ENCODE results near the gene ERCC6.

The ERCC6 gene

DNA sequence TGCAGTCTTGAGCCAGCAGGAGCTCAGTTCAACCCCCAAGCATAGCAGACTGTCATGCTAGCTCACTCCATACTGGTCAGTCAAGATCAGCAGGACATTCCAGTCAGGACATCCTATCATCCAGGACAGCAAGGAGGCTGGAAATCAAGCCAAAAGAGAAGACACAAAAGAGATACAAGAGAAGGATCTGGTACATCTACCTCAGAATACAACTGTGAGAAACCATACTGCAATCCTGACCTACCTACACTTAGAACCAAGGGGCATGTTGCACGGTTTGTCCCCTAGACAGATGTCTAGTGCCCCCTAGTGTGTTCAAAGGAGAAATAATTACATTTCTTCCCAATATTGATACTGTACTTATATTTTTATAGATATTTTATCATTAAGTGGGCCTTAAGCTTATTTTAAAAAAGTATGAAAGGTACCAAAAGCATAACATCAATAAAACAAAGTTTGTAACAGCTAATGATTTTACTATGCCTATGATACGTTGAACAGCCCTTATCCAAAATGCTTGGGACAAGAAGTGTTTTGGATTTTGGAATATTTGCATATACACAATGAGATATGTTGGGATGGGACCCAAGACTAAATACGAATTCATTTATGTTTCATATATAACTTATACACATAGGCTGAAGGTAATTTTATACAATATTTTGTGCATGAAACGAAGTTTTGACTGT, 26.7 kb downstream of the ERCC6 start:
- peak; percentile 45 for DNase-seq (ENCODE audit: low spot score)

DNA sequence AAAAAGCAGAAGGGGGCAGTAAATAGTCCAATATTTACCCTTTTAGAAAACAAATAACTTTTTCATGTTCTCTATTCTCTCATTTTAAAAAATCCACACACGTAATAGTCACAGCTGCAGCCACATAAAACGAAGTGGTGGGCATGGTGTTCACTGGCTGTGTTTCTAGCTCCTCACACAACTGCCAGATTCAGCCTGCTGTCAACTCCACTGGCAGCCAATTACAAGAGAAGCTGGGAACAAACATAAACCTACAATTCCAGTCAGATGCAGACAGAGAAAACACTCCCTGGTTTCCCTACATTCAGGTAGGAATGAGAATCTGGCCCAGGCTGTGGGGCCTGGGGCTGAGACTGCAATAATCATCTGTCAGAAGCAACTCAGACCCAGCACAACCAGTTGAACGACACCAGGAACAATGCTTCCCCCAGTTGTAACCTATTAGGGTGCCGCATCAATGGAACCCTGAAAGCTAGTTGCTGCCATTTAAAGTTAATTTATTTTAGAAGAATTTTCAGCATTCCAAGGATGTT, 29.1 kb downstream of the ERCC6 start:
- no peak for DNase-seq (ENCODE audit: low spot score)

DNA sequence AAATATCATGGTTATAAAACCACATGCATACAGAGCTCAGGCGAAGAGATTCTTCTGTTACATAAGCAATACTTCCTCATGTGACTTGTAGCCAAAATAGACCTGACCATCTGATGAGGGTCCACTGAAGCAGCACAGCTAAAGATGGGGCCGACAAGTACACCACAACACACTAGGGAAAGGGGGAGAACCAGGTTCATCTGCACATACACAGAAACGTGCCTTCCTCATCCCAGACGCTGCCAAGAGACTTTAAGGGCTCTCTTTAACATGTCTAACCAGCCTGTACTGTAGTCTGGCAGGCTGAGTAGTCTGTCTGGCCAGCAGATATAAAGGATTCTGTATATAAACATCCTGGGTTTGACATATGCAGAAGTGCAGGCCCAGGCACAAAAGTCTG, 30.3 kb downstream of the ERCC6 start:
- no peak for DNase-seq (ENCODE audit: low spot score)

DNA sequence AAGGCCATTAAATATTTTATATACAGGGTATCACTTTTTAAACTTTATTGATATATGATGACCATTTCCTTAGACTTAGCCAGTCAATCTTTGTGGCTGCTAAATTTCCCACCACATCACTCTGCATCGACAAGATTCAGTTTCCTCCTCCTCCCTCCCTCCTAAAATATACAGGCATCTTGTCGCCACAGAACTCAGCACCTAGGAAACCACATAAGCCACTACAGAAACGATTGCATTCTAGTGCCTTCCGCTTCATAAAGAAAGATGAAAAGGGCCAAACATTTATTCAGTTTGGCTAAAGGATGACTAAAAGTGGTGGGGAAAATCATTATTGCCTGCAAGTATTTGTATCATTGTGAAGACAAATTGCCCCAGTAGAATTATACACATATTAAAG, 30.7 kb downstream of the ERCC6 start:
- DNase-seq (ENCODE audit: low spot score): no peak

DNA sequence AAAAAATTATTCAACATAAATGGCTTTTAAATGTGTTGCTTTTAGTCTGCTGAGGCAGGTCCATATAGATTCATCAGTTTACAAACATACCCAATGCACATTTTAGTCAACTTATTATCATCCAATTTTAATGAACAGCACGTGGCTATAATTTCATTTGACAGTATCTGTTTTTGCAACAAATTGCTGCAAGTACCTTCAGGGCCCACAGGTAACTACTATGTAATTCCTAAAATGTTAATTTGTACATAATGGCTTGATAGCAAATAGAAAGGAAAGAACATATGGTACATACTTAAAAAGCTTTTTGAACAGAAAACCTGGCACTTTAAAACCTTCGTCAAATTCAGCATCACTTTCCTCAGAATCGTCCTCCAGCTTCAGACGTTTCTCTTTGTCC, 33.3 kb downstream of the ERCC6 start:
- no peak for DNase-seq (ENCODE audit: low spot score)

DNA sequence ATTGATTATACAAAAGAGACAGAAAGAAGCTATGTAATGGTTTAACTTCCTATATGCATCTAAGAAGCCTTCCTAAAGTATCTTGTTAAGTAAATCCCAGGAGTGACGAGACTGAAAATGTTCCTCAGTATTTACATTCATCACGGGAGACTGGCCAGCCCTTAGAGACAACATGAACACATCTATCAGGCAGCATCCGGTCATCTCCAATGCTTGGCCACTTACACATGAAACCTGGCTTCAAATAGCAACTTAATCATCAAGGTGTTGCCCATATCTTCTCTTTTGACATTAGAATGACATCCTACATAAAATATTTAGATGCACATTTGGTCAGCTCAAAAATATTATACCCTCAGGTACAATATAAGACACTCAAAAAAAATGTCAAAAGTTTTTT, 33.8 kb downstream of the ERCC6 start:
- DNase-seq (ENCODE audit: low spot score): no peak

DNA sequence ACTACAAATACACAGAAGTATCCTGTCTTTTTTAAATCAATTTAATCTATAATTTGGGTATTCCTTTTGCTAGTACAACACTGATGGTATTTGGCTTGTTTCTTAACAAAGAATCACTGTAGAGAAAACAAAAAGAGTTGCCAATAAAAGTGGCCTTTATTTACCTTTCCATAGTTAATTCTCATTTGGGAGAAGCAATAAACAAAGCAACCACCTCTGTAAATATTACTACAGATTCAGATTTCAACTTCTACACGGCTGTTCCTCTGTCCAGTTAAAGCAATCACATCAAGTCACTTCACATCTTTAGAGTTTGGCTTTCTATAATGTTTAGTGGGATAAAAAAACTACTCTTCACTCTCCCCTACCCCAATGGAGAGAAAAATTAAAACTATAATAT, 34.4 kb downstream of the ERCC6 start:
- DNase-seq (ENCODE audit: low spot score): no peak

DNA sequence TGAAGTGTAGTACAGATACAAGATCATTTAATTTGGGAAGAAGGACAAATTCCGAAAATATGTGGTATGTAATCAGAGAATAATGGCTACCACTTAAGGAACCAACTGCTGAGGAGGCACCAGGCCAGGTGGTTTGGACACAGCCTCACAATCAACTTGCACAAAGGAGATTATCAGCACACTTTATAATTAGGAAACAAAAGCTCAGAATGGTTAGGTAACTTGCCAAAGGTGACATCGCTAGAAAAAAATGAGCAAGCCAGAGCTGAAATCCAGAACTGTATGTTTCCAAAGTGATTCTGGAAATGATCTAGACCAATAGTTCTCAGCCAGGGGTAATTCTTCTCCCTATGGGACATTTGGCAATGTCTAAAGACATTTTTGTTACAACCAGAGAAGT, 36.6 kb downstream of the ERCC6 start:
- no peak for DNase-seq (ENCODE audit: low spot score)

DNA sequence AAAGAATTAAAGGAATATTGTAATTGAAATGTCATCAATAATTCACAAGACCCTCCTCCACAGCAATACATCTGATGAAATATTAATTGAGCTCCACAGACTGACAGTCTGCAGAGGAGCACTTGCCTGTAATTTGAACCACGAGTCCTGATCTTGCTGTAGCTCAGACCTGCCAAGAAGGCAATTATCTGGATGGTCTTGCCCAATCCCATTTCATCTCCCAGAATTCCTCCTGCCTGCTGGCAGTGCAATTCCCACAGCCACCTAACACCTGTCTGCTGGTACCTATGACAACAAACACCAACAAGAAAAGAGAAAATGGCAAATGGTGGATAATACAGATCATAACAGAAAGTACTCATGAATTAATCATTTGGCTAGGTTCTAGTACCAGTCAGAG, 38.5 kb downstream of the ERCC6 start:
- DNase-seq (ENCODE audit: low spot score): peak; percentile 36

DNA sequence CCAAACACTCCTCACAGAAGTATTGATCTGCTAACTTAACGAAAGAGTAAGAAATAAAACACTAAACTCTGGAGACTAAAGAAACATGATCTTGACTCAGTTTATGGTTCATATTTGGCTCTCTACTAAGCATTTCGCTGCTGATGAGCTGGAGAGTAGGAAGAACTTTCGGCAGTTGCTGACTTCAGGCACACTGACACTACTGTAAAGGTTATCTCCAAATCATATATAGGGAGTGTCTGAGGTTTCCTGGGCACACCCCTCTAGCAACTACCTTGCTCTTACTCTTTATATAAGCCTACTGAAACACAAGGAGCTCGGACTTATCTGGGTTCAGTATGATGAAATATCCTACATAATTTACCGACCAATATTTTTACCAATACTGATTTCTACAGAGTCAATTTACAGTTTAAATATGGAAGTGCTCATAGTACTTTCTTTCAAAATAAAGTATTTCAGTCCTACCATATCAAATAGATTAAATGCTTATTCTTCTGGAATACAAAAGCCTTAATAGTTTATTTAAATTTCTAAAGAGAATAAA, 39.5 kb downstream of the ERCC6 start:
- peak; percentile 46 for DNase-seq (ENCODE audit: low spot score)

DNA sequence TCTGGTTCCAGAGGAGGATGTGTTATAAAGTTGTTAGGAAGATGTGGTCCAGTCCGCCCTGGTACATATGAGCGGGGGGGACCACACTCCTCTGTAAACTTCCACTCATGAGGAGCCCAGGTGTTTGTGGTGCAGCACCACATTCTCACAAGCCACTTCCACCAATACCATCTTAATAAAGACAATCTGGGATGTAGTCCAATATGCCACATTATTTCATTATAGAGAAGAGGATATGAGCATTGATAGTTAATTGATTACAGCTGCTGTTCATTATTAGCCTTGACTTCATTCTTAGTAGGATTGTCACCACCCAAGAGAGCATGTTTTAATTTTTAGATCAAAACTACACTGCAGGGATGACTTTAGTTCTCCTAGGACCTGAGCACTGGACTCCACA, 40.5 kb downstream of the ERCC6 start:
- no peak for DNase-seq (ENCODE audit: low spot score)

DNA sequence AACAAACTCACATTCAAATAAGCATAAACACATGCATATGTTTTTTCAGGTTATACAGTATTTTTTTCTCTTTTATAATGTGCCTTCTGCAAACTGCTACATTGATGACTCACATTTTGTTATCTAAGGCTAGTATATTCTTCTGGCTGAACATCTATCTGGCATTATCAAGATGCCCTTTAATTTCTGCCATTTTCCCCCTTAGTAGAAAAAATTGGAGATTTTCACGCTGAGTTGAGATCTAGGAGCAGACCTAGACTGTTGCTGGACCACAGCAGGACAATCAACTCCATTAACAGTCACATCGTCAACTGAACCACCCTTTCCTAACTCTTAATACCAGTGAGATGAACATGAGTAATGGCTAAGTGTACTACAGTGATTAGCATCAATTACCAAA, 41.6 kb downstream of the ERCC6 start:
- no peak for DNase-seq (ENCODE audit: low spot score)

DNA sequence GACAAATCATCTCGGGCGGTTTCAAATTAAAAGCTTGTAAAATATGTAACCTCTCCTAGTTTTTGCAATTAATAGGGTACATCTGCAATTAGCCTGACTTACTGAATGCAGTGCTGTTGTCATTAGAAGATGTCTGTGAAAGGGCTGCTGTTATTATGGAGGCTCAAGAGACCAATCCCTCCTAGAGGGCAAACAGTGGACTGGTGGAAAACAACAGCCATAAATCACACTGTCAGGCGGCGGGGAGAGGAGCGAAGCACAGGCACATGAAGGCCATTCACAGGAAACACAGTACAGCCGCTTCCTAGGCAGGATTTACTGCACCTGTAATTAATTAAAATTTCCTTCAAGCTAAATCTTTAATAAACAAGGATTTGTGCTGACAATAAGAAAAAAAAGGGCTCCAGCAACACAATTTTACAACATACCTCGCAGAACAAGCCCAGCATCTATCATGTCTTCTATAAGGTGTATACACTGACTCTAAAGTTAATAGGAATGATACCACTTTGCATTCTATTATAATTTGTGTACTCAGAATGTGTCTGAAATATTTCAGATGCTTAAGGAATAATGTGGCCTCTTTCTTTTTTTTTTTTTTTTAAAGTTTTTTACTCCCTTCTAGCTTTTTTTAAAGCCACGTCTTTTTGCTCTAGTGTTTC, 50.7 kb downstream of the ERCC6 start:
- no peak for DNase-seq (ENCODE audit: low spot score)

DNA sequence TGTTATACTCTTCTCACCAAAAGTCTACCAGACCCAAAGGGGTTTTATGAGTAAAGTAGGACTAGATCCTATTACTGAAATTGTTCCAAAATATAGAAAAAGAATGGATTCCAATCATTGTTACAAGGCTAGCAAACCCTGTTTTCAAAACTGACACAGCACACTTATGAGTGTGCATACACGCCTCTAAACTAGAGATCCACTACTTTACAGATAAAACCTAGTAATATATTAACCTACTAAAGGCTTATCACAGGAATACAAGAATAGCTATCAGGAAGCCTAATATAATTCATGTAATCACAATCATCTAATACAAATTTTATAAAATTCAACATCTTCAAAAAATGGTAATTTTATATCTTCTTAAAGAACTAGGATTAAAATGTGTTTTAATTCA, 52.2 kb downstream of the ERCC6 start:
- DNase-seq (ENCODE audit: low spot score): no peak

DNA sequence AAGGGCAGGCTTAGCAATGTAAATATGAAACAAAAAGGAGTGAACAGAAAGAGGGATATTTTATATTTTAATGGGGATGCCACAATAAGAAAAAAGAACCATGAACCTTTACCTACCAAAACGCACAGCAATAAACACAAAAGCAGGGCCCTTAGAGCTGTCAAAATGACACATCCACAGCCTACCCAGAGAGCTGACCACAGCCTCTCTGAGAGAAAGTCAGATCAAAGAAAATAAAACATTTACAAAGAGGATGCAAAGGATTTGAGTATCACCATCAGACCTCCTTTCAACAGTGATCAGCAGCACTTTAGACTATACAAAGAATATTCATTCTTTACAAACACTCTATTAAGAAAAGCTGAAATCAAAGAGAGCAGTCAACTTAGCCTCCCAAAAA, 52.9 kb downstream of the ERCC6 start:
- DNase-seq (ENCODE audit: low spot score): no peak

DNA sequence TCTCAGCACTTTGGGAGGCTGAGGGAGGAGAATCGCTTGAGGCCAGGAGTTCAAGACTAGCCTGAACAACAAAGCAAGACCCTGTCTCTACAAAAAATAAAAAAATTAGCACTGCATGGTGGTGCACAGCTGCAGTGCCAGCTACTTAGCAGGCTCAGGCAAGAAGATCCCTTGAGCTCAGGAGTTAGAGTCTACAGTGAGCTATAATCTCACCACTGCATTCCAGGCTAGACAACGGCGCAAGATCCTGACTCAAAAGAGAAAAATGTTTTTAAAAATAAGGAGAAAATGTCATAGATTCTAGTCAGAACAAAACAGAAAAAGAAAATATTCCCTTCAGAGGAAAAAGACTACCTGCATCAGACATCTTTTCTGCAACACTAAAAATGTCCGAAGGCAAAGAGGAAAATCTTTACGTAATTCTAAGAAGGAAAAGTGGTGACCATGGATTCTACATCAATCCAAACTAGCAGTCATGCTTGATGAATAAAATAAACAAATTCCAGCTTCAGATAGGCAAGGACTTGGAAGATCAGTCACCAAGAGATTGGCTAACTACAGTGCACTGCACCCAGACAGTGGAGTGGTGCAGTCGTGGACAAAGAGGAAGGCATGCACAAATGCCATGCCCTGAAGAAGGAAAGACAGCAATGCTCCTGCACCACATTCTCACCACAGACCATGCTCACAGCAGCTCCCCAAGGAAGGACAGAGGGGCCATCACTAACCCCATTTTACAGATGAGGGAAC, 54.3 kb downstream of the ERCC6 start:
- no peak for DNase-seq (ENCODE audit: low spot score)

DNA sequence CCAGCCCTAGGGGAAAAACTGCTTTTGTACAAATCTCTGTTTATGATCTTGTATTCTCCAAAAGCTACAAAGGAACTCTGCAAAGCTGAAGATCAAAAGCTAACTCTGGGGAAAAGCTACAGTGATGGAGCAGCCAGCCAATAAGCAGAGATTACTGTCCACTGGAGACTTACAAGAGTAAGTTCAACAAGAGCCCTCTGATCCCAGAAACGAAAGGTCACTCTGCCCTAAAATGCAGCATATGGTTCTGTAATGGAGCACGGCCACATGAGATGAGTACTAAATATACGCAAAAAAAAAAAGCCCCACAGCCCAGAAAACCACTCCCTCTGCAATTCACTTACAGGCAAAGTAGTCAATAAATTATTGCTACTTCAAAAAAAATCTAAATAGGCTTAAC, 60.1 kb downstream of the ERCC6 start:
- no peak for DNase-seq (ENCODE audit: low spot score)

DNA sequence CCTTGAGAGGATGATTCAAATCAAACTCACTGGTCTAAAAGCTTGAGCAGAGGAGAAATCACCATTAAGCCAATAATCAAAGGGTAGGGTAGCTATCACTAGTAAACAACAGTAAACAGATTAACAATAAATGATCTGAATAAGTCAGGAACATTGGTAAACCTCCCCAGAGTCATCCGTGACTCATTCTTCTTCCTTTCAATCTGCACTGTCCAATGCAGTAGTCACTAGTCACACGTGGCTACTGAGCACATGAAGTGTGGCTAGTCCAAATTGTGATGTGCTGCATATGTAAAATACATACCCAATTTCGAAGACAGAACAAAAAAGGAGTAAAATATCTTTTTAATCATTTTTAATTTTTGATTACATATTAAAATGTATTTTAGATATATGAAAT, 64.0 kb downstream of the ERCC6 start:
- no peak for DNase-seq (ENCODE audit: low spot score)

DNA sequence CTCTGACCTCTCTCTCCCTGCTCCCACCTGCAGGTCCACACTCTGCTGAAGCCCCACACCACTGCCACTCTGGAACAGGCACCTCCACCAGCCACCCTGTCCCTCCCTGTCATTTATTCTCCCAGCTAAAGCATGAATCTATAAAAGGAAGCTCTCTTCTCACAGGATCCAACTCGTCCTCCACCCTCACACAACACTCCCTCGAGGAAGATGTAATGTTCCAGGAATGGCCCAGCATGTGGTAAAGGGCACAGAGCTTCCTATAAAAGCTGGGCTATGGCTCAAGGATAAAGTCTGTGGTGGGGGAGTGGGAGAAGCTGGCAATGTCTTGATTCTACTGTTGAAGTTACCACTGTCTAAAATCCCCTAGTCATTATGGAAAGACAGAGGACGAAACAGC, 67.4 kb downstream of the ERCC6 start:
- no peak for DNase-seq (ENCODE audit: low spot score)

DNA sequence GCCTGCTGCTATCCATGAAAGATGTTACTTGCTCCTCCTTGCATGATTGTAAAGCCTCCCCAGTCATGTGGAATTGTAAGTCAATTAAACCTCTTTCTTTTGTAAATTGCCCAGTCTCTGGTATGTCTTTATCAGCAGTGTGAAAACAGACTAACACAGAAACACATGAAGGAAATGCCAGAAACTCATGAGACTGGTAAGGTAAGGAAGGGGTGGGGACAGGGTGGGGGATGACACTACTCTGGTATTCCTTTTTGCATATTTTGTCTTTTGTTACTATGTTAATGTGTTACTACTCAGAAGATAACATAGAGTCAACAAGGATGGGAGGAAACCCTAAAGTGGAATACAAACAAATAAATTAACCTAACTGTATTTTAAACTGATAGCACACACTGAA, 73.2 kb downstream of the ERCC6 start:
- no peak for DNase-seq (ENCODE audit: low spot score)
